ENCODE results near the gene TNFRSF4. TPM values are rescaled to one million over a fixed set of nuclear protein-coding genes. Genes with fewer than 3 reads are reported as not detected.

TNFRSF4 gene
- total and polyA plus RNA-seq, 2 of the 13 experiments (the other 11 are each of a cell fraction or from before 2014, with no cell fraction given), result not detected

DNA sequence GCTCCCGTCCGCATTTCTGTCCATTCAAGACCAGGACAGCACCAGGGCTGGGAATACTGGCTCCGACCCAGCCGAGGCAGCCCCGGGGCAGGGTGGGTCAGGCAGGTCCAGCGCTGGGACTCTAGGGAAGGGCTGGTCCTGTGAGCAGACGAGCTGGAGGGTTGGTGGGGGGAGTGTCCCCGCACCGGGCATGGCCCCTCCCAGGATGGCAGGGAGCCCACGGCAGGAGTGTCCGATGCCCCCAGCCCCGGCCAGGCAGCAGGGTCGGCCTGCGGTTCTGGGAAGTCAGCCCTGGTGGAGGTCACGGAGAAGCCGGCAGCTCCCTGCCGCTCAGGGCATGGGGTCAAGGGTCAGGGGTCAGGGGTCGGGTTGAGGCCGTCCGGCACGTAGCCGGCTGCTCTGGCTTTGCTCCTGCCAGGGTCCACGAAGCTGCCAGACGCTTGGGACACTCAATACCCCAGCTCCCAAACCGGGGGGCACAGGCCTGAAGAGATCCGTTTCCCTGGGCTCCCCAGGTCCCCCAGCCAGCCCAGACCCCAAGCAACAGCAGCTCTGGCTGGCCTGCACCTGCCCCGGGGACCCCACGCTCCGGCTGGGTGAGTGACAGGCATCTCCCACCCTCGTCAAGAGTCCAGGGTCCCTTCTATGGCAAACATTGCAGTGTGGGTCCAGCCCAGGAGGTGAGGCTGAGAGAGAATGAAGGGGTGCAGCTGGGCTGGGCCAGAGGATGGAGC lies 25.8 kb upstream of the TNFRSF4 start:
- H2AFZ ChIP-seq (ENCODE audit: low read length), result no peak overlapping the region
- H3K36me3 ChIP-seq (replicated peaks in 1 of 2; ENCODE audit: control insufficient read depth in 1 of 2, insufficient read depth in 2 of 2, low read length in 2 of 2), result no peaks in the 10 kb centered on the region
- no peaks in the 10 kb centered on the region; a peak in 1 of 5 replicates for H3K27me3 ChIP-seq (ENCODE audit: control insufficient read depth in 1 of 2, insufficient read depth in 2 of 2, low read length in 2 of 2)
- no peaks in the 10 kb centered on the region for H3K79me2 ChIP-seq (ENCODE audit: insufficient read depth, low read length)
- peak overlapping the region; percentile 39 to 80 (median 55) for H3K4me3 ChIP-seq (replicated peaks in 1 of 3; ENCODE audit: insufficient read depth in 1 of 3, low read depth in 2 of 3, low read length in 3 of 3)
- FAIRE-seq, result no peak
- H3K9ac ChIP-seq (ENCODE audit: insufficient read depth, low read depth, low read length), result peak overlapping the region; percentile 55
- POLR2A ChIA-PET, result interaction anchor here (0.8 to 2.7 kb wide), 8 partner anchors 9 to 221 kb away, joined by 3 to 26 read pairs (median 4); partner anchors contain the start of gene UBE2J2
- peak; percentile 4 for ATAC-seq
- no TSS peak for BruUV-seq (replicated peaks)
- peak overlapping the region; percentile 87 for H3K4me2 ChIP-seq (ENCODE audit: low read depth, low read length)
- H3K27ac ChIP-seq (ENCODE audit: extremely low read length, insufficient read depth, low read length), result peak overlapping the region; percentile 53
- H4K20me1 ChIP-seq (ENCODE audit: insufficient read depth, low read length), result no peaks in the 10 kb centered on the region
- WGBS (ENCODE audit: low lambda C conversion rate), result no CpG with 5 or more reads among the region's 30 CpGs
- no peaks in the 10 kb centered on the region for H3K9me3 ChIP-seq (ENCODE audit: low read length)
- intact Hi-C loops (cut with micrococcal nuclease; ENCODE audit: unreplicated experiment), result loop anchor here (10.0 kb wide), 2 partner anchors 65 to 235 kb away; partner anchors contain the start of genes HES4 and TTLL10
- in situ Hi-C loops (cut with HindIII; ENCODE audit: extremely low pct_ligation_motif_present, low pct_unique_long_range_greater_than_20kb), result no loop called here
- peaks cover 71% of the 10 kb centered on the region for H3K4me1 ChIP-seq (ENCODE audit: insufficient read depth, low read length)
- DNase-seq (ENCODE audit: low spot score), result peak; percentile 28
- CTCF ChIA-PET (ENCODE audit: low intra/inter-chr PET ratio, low total read pairs), result no interaction called here
- TF ChIP-seq, protein P1, sequence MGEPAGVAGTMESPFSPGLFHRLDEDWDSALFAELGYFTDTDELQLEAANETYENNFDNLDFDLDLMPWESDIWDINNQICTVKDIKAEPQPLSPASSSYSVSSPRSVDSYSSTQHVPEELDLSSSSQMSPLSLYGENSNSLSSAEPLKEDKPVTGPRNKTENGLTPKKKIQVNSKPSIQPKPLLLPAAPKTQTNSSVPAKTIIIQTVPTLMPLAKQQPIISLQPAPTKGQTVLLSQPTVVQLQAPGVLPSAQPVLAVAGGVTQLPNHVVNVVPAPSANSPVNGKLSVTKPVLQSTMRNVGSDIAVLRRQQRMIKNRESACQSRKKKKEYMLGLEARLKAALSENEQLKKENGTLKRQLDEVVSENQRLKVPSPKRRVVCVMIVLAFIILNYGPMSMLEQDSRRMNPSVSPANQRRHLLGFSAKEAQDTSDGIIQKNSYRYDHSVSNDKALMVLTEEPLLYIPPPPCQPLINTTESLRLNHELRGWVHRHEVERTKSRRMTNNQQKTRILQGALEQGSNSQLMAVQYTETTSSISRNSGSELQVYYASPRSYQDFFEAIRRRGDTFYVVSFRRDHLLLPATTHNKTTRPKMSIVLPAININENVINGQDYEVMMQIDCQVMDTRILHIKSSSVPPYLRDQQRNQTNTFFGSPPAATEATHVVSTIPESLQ (CRISPR knock-in tag; conservative IDR thresholded peaks at IDR 0.05), result no peak
- TF ChIP-seq CC2D1A (CRISPR knock-in tag; IDR thresholded peaks at IDR 0.05) (no peak), PCBP1 (IDR thresholded peaks at IDR 0.05; ENCODE audit: borderline replicate concordance, low read depth, low read length) (no peak), PHF20 (CRISPR knock-in tag; IDR thresholded peaks at IDR 0.05) (peak; percentile 34; the same call in 1 of the 2 replicates), HOXA7 (CRISPR knock-in tag; IDR thresholded peaks at IDR 0.05) (no peak), NR2C2 (CRISPR knock-in tag; IDR thresholded peaks at IDR 0.05; ENCODE audit: borderline replicate concordance) (peak; percentile 99), ZNF354B (CRISPR knock-in tag; IDR thresholded peaks at IDR 0.05) (no peak), HES4 (CRISPR knock-in tag; IDR thresholded peaks at IDR 0.05; ENCODE audit: borderline replicate concordance) (peak; percentile 64; the same call in 1 of the 2 replicates)
- TF ChIP-seq, protein P2, sequence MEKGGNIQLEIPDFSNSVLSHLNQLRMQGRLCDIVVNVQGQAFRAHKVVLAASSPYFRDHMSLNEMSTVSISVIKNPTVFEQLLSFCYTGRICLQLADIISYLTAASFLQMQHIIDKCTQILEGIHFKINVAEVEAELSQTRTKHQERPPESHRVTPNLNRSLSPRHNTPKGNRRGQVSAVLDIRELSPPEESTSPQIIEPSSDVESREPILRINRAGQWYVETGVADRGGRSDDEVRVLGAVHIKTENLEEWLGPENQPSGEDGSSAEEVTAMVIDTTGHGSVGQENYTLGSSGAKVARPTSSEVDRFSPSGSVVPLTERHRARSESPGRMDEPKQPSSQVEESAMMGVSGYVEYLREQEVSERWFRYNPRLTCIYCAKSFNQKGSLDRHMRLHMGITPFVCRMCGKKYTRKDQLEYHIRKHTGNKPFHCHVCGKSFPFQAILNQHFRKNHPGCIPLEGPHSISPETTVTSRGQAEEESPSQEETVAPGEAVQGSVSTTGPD (CRISPR knock-in tag; IDR thresholded peaks at IDR 0.05), result no peak
- TF ChIP-seq, protein P3, sequence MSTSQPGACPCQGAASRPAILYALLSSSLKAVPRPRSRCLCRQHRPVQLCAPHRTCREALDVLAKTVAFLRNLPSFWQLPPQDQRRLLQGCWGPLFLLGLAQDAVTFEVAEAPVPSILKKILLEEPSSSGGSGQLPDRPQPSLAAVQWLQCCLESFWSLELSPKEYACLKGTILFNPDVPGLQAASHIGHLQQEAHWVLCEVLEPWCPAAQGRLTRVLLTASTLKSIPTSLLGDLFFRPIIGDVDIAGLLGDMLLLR (CRISPR knock-in tag; IDR thresholded peaks at IDR 0.05), result no peak
- TF ChIP-seq, protein P4, sequence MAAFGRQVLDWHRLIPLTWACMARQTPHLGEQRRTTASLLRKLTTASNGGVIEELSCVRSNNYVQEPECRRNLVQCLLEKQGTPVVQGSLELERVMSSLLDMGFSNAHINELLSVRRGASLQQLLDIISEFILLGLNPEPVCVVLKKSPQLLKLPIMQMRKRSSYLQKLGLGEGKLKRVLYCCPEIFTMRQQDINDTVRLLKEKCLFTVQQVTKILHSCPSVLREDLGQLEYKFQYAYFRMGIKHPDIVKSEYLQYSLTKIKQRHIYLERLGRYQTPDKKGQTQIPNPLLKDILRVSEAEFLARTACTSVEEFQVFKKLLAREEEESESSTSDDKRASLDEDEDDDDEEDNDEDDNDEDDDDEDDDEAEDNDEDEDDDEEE (CRISPR knock-in tag; IDR thresholded peaks at IDR 0.05), result 0 out of 2 replicates have a peak, but pooled peaks have one; percentile 73
- TF ChIP-seq, protein P5, sequence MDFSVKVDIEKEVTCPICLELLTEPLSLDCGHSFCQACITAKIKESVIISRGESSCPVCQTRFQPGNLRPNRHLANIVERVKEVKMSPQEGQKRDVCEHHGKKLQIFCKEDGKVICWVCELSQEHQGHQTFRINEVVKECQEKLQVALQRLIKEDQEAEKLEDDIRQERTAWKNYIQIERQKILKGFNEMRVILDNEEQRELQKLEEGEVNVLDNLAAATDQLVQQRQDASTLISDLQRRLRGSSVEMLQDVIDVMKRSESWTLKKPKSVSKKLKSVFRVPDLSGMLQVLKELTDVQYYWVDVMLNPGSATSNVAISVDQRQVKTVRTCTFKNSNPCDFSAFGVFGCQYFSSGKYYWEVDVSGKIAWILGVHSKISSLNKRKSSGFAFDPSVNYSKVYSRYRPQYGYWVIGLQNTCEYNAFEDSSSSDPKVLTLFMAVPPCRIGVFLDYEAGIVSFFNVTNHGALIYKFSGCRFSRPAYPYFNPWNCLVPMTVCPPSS (IDR thresholded peaks at IDR 0.05), result no peak
- TF ChIP-seq, protein P6, sequence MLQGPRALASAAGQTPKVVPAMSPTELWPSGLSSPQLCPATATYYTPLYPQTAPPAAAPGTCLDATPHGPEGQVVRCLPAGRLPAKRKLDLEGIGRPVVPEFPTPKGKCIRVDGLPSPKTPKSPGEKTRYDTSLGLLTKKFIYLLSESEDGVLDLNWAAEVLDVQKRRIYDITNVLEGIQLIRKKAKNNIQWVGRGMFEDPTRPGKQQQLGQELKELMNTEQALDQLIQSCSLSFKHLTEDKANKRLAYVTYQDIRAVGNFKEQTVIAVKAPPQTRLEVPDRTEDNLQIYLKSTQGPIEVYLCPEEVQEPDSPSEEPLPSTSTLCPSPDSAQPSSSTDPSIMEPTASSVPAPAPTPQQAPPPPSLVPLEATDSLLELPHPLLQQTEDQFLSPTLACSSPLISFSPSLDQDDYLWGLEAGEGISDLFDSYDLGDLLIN (CRISPR knock-in tag; IDR thresholded peaks at IDR 0.05; ENCODE audit: borderline replicate concordance), result 0 out of 2 replicates have a peak, but pooled peaks have one; percentile 43
- TF ChIP-seq, protein P7, sequence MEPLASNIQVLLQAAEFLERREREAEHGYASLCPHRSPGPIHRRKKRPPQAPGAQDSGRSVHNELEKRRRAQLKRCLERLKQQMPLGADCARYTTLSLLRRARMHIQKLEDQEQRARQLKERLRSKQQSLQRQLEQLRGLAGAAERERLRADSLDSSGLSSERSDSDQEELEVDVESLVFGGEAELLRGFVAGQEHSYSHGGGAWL (CRISPR knock-in tag; IDR thresholded peaks at IDR 0.05), result no peak
